Motor neuron (in vitro differentiated cells): Measurements from ENCODE around the gene SPDYE8. TPM values are rescaled to one million over a fixed set of nuclear protein-coding genes. Genes with fewer than 3 reads are reported as not detected.
"Not testable (repeated sequence)": the region's sequence is repeated elsewhere in the genome, so short reads cannot be mapped to it uniquely, and the experiment has no call there.

ENCODE experiments used
- ATAC-seq, 8 experiments: fragments of 200-7000 bp; cut with Tn5 transposase; replicated peaks in 6 of 8; 2 replicates each; pipeline ENCODE4 v1.8.0; 2021; ENCODE audit warnings: mild to moderate bottlenecking in 8 of 8, moderate library complexity in 8 of 8
- H3K27ac ChIP-seq, 2 donors: fragments of 250-450 bp; sonication (Bioruptor Pico); 2 replicates each; pipeline ENCODE4 v1.9.0; 2021; ENCODE audit warnings: antibody characterized with exemption in 2 of 2, mild to moderate bottlenecking in 2 of 2, moderate library complexity in 1 of 2
- H3K4me1 ChIP-seq, 2 donors: fragments of 250-450 bp; sonication (Bioruptor Pico); replicated peaks in 1 of 2; 2 replicates each; pipeline ENCODE4 v1.6.1; 2021; ENCODE audit warnings: antibody characterized with exemption in 2 of 2, mild to moderate bottlenecking in 2 of 2, moderate library complexity in 1 of 2
- H3K4me3 ChIP-seq, 5 donors: fragments of 250-450 bp; sonication (Bioruptor Pico); 2 replicates each; pipeline ENCODE4 v1.9.0; 2021; ENCODE audit warnings: antibody characterized with exemption in 5 of 5, mild to moderate bottlenecking in 5 of 5, moderate library complexity in 4 of 5
- WGBS, 10 experiments: fragments of 450-650 bp; shearing (Covaris generic); methylation state at CpG; one replicate each; pipeline ENCODE4 v1.0.0; 2022; 5-methylcytosine and 5-hydroxymethylcytosine counted together
- in situ Hi-C, 9 experiments: fragments of 400-800 bp; cut with MboI; loops; one replicate each; pipeline ENCODE4 v1.15.0; 2021; ENCODE audit warnings: low sequenced_read_pairs in 9 of 9, low pct_unique_long_range_greater_than_20kb in 2 of 9; ENCODE audit not compliant: unreplicated experiment in 9 of 9
- total RNA-seq, 8 experiments: library from RNA; unstranded; fragments of 300-600 nt; gene quantifications; 2 replicates each; pipeline versions ENCODE4 v1.2.3 to v1.2.4, GENCODE V29; 2022

Gene SPDYE8
- total RNA-seq, 8 experiments from 2014 or later: 0.15 to 1.8 (median 0.44) TPM

DNA sequence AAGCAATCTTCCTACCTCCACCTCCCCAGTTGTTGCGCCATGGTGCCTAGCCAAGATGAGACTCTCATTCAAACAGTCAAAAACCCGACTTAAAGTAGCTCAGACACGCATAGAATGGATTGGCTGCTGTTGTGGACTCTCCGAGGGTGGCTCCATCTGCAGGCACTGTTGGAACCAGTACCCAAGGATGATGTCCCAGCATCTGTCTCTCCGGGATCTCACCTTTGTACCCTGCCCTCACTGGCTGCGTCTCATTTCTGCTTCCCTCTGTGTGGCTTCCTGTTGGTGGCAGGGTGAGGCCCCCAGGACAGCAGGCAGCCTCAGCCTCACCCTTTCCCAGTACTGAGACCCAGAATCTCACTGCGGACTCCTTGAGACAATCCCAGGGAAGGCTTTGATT, 54.8 kb downstream of the SPDYE8 start:
- in situ Hi-C loops, H3K4me3 ChIP-seq, H3K27ac ChIP-seq, ATAC-seq, H3K4me1 ChIP-seq: not testable (repeated sequence)
- no CpG with 5 or more reads among the region's 7 CpGs for WGBS, 10 experiments

DNA sequence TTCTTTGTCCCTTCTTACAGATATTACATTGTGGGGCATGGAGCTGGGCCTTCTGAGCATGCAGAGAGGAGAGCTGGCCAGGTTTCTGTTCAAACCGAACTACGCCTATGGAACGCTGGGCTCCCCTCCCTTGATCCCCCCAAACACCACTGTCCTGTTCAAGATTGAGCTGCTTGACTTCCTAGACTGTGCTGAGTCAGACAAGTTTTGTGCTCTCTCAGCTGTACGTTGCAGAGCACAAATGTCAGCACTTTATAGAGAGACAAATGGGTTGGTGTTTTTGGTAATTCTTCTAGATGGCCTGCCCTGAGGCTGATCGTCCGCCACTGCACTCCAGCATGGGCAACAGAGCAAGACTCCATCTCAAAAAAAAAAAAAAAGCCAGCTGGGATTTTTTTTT, 58.1 kb downstream of the SPDYE8 start:
- H3K4me1 ChIP-seq, H3K4me3 ChIP-seq, in situ Hi-C loops, H3K27ac ChIP-seq: not testable (repeated sequence)
- peak in 2 of 8 experiments; percentile 9 to 12 for ATAC-seq
- WGBS, 10 experiments: no CpG with 5 or more reads among the region's 6 CpGs

Other genes starting within 250 kb of the SPDYE8 start
- 10 to 100 TPM in 1 of 8 experiments, 1 to 10 TPM in 7; 2.1 to 14.2 (median 3.0) TPM for gene TYW1B, start 201.6 kb downstream of the SPDYE8 start, total RNA-seq
- gene POM121, start 104.7 kb downstream of the SPDYE8 start, total RNA-seq: 10 to 100 TPM in 6 of 8 experiments, 1 to 10 TPM in 2; 7.3 to 40.8 (median 13.8) TPM
- 1 to 10 TPM in 2 of 8 experiments, under 1 TPM in 4, not detected in 2; 0.59 to 1.7 (median 0.89) TPM for gene TRIM74, start 60.3 kb downstream of the SPDYE8 start, total RNA-seq
- gene SPDYE11, start 28.1 kb upstream of the SPDYE8 start, total RNA-seq: 1 to 10 TPM in 4 of 8 experiments, under 1 TPM in 4; 0.46 to 5.9 (median 0.90) TPM
- gene SPDYE9, start 56.3 kb upstream of the SPDYE8 start, total RNA-seq: 1 to 10 TPM in 2 of 8 experiments, under 1 TPM in 6; 0.46 to 4.4 (median 0.80) TPM